Hematopoietic multipotent progenitor cell treated with erythropoietin and hydrocortisone succinate and interleukin-3 and kit ligand, for 8 days (in vitro differentiated cells): ENCODE measurements around the gene PNMA1.
A peak's percentile ranks its signal among the peaks of the same experiment; 100 is the strongest.

Experiments used
- DNase-seq: peaks from one replicate; pipeline ENCODE4 v3.0.0-alpha.2; 2015

Gene PNMA1

DNA sequence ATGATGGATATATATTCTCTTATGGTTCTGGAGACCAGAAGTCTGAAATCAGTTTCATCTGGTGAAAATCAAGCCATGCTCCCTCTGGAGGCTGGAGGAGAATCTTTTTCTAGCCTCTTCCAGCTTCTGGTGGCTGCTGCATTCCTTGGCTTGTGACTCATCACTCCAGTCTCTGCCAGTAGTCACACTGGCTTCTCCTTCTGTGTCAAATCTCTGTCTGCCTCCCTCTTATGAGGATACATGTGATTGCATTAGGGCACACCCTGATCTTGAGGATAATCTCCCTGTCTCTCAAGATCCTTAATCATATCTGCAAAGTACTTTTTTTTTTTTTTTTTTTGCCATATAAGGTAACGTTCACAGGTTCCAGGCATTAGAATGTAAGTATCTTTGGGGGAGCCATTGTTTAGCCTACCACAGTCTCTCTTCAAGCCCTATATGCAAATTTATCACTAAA, 51.7 kb downstream of the PNMA1 start:
- DNase-seq = peak; percentile 34

- DNase-seq = no peak
Observed at GRCh38 chr14:73661872-73662271, 52.3 kb downstream of the PNMA1 start.
